ENCODE measurements around the gene ULK3. TPM values are rescaled to one million over a fixed set of nuclear protein-coding genes. Genes with fewer than 3 reads are reported as not detected.

Gene ULK3
- total and polyA plus RNA-seq, 2 donors (not counting 1 experiment from before 2014, with no cell fraction given) = 51.1 to 108 TPM

GRCh38 chr15:74821091-74821789, 21.7 kb downstream of the ULK3 start:
- Mint-ChIP-seq H3K4me3 (peak overlapping the region; percentile 66), H3K4me1 (peaks cover 44% of the 10 kb centered on the region), H3K27me3 (peaks cover 7% of the 10 kb centered on the region), H3K27ac (peak overlapping the region; percentile 39), H3K9me3 (ENCODE audit: insufficient read depth) (no peaks in the 10 kb centered on the region)
- no peak for TF ChIP-seq EZH2 (IDR thresholded peaks at IDR 0.05; ENCODE audit: borderline replicate concordance, insufficient read depth, low read depth, low read length, poor library complexity, severe bottlenecking)
- TF ChIP-seq CTCF (IDR thresholded peaks at IDR 0.05) = no peak
- Histone ChIP-seq H3K4me1 (ENCODE audit: control insufficient read depth in 2 of 2, insufficient read depth in 2 of 2, low read length in 2 of 2) (peaks cover 35 to 40% of the 10 kb centered on the region in 2 donors), H3K27ac (ENCODE audit: low read length in 2 of 2) (no peak overlapping the region), H3K9me3 (ENCODE audit: control extremely low read depth in 1 of 3, control insufficient read depth in 2 of 3, insufficient read depth in 1 of 3, low read length in 2 of 3) (peaks cover 0 to 6% (median 0%) of the 10 kb centered on the region in 3 donors), H2AFZ (ENCODE audit: insufficient read depth, low read depth, low read length, poor library complexity, severe bottlenecking) (peak overlapping the region; percentile 50), H4K20me1 (ENCODE audit: control insufficient read depth, insufficient read depth, low read length, poor library complexity, severe bottlenecking) (no peaks in the 10 kb centered on the region), H3K9ac (ENCODE audit: low read length) (peak overlapping the region; percentile 51), H3K4me3 (ENCODE audit: control extremely low read depth in 1 of 5, extremely low read depth in 1 of 5, insufficient read depth in 1 of 5, low read depth in 2 of 5, low read length in 4 of 5) (peak overlapping the region in 3 of 5 experiments; percentile 11 to 25 (median 22)), H3K27me3 (replicated peaks in 1 of 4; ENCODE audit: control extremely low read depth in 1 of 4, control insufficient read depth in 3 of 4, insufficient read depth in 4 of 4, low read length in 3 of 4) (peaks cover 0 to 22% (median 6%) of the 10 kb centered on the region in 4 experiments), H3K4me2 (replicated peaks; ENCODE audit: low read depth, low read length, poor library complexity, severe bottlenecking) (peak overlapping the region; percentile 81), H3K36me3 (replicated peaks in 1 of 2; ENCODE audit: control extremely low read depth in 1 of 2, control insufficient read depth in 1 of 2, extremely low read depth in 1 of 2, insufficient read depth in 2 of 2, low read length in 1 of 2) (no peaks in the 10 kb centered on the region), H3K79me2 (ENCODE audit: control insufficient read depth, insufficient read depth, low read length) (peaks cover 23% of the 10 kb centered on the region)
- ChIA-PET CTCF (interaction anchor here (0.7 to 3.1 kb wide), 13 partner anchors 12 to 383 kb away, joined by 3 to 30 read pairs (median 4); partner anchors contain the start of genes COX5A and ULK3), POLR2A (no interaction called here)
- whole genome bisulfite sequencing (ENCODE audit: insufficient coverage) = 30% methylated on average over 10 of the region's 11 CpGs
- intact Hi-C loops (cut with micrococcal nuclease) = no loop called here
- DNase-seq (peak; percentile 74), ATAC-seq (ENCODE audit: low read depth) (peak; percentile 86)

- H3K27me3 Mint-ChIP-seq = peaks cover 6% of the 10 kb centered on the region
- DNase-seq (no peak), ATAC-seq (ENCODE audit: low read depth) (no peak)
- peaks cover 0 to 2% (median 0%) of the 10 kb centered on the region in 3 donors for H3K9me3 ChIP-seq (ENCODE audit: control extremely low read depth in 1 of 3, control insufficient read depth in 2 of 3, insufficient read depth in 1 of 3, low read length in 2 of 3)
- TF ChIP-seq CTCF (IDR thresholded peaks at IDR 0.05) = no peak
- TF ChIP-seq EZH2 (IDR thresholded peaks at IDR 0.05; ENCODE audit: borderline replicate concordance, insufficient read depth, low read depth, low read length, poor library complexity, severe bottlenecking) = no peak
- H3K4me1 ChIP-seq (ENCODE audit: control insufficient read depth in 2 of 2, insufficient read depth in 2 of 2, low read length in 2 of 2) = peaks cover 35 to 52% of the 10 kb centered on the region in 2 donors
- H3K27me3 ChIP-seq (replicated peaks in 1 of 4; ENCODE audit: control extremely low read depth in 1 of 4, control insufficient read depth in 3 of 4, insufficient read depth in 4 of 4, low read length in 3 of 4) = peaks cover 0 to 14% (median 2%) of the 10 kb centered on the region in 4 experiments
- H2AFZ ChIP-seq (ENCODE audit: insufficient read depth, low read depth, low read length, poor library complexity, severe bottlenecking) = no peak overlapping the region
- no peaks in the 10 kb centered on the region for H4K20me1 ChIP-seq (ENCODE audit: control insufficient read depth, insufficient read depth, low read length, poor library complexity, severe bottlenecking)
- H3K36me3 ChIP-seq (replicated peaks in 1 of 2; ENCODE audit: control extremely low read depth in 1 of 2, control insufficient read depth in 1 of 2, extremely low read depth in 1 of 2, insufficient read depth in 2 of 2, low read length in 1 of 2) = no peaks in the 10 kb centered on the region
- no peak overlapping the region for H3K4me3 ChIP-seq (ENCODE audit: control extremely low read depth in 1 of 5, extremely low read depth in 1 of 5, insufficient read depth in 1 of 5, low read depth in 2 of 5, low read length in 4 of 5)
- peaks cover 23% of the 10 kb centered on the region for H3K79me2 ChIP-seq (ENCODE audit: control insufficient read depth, insufficient read depth, low read length)
- H3K9me3 Mint-ChIP-seq (ENCODE audit: insufficient read depth) = no peaks in the 10 kb centered on the region
- WGBS (ENCODE audit: insufficient coverage) = 100% methylated on average over 4 of the region's 5 CpGs
- CTCF ChIA-PET = interaction anchor here (0.8 to 3.1 kb wide), 5 partner anchors 13 to 188 kb away, joined by 3 to 30 read pairs (median 7); no protein-coding TSS in a partner anchor
- H3K9ac ChIP-seq (ENCODE audit: low read length) = no peak overlapping the region
- no peak overlapping the region for H3K27ac ChIP-seq (ENCODE audit: low read length in 2 of 2)
- intact Hi-C loops (cut with micrococcal nuclease) = no loop called here
- no peak overlapping the region for H3K27ac Mint-ChIP-seq
- POLR2A ChIA-PET = no interaction called here
- H3K4me1 Mint-ChIP-seq = peaks cover 48% of the 10 kb centered on the region
- H3K4me3 Mint-ChIP-seq = peak overlapping the region; percentile 64
- peak overlapping the region; percentile 81 for H3K4me2 ChIP-seq (replicated peaks; ENCODE audit: low read depth, low read length, poor library complexity, severe bottlenecking)
These were observed 22.9 kb downstream of the ULK3 start for GRCh38 chr15:74820056-74820455.
